Measurements from ENCODE around the gene CMPK1.

- TF ChIP-seq TAF1 (IDR thresholded peaks at IDR 0.05; ENCODE audit: low read depth, low read length) (no peak), POLR2A (IDR thresholded peaks at IDR 0.05; ENCODE audit: control extremely low read depth in 1 of 2, low read depth in 2 of 2, low read length in 2 of 2) (no peak), RAD21 (IDR thresholded peaks at IDR 0.05 in 1 of 2, conservative IDR thresholded peaks at IDR 0.05 in 1 of 2; ENCODE audit: low read depth in 2 of 2, low read length in 2 of 2) (no peak), ZNF274 (IDR thresholded peaks at IDR 0.05; ENCODE audit: borderline replicate concordance, extremely low read depth, low read length) (no peak), CTCF (IDR thresholded peaks at IDR 0.05; ENCODE audit: control extremely low read depth in 1 of 3, insufficient read depth in 1 of 3, low read depth in 1 of 3, low read length in 3 of 3) (no peak)
Observed at GRCh38 chr1:47385020-47385419, 51.4 kb downstream of the CMPK1 start.
